Endothelial cell of umbilical vein (primary cell): ENCODE results near the gene ATP8A2. TPM values are rescaled to one million over a fixed set of nuclear protein-coding genes. Genes with fewer than 3 reads are reported as not detected.

Source experiments
- BruUV-seq: library from RNA; stranded (reverse); fragments of 400-500 nt; replicated peaks from 2 replicates; lab custom pipeline; 2021; lab: Mats Ljungman, UMichigan
- CTCF ChIA-PET: fragments of 300-600, 350-600 bp; sonication (Branson Sonifier 250); formaldehyde crosslinking; loops from one replicate; lab custom pipeline; 2021; ENCODE audit warnings: antibody characterized with exemption, inconsistent platforms; lab: Charles Lee
- POLR2A ChIA-PET: fragments of 300-600, 350-600 bp; sonication (Branson Sonifier 250); formaldehyde crosslinking; loops from one replicate; lab custom pipeline; 2021; ENCODE audit warnings: antibody characterized with exemption, inconsistent platforms; lab: Charles Lee
- DNase-seq: peaks from one replicate; pipeline ENCODE4 v3.0.0-alpha.2; 2011; ENCODE audit warnings: low read depth, low spot score
- FAIRE-seq: peaks from 2 replicates; lab custom pipeline; 2011; peaks lifted over from hg19 to GRCh38; lab: Jason Lieb, UNC
- H2AFZ ChIP-seq: 2 replicates; pipeline ENCODE4 v1.6.0; 2012; ENCODE audit warnings: low read depth, low read length, control low read depth, inconsistent platforms
- H3K27ac ChIP-seq: 2 replicates; pipeline ENCODE4 v1.5.1; 2011; ENCODE audit warnings: low read depth, mild to moderate bottlenecking, control low read depth, low read length, moderate library complexity; ENCODE audit not compliant: insufficient read depth
- H3K27me3 ChIP-seq, 2 experiments: 2 replicates each; pipeline versions ENCODE4 v1.6.0 to v1.6.1; 2011; ENCODE audit warnings: low read length in 2 of 2, mixed read lengths in 1 of 2; ENCODE audit not compliant: control insufficient read depth in 2 of 2, insufficient read depth in 2 of 2
- H3K36me3 ChIP-seq, 2 experiments: 2 replicates in 1 of 2; 3 replicates in 1 of 2; pipeline ENCODE4 v1.5.1; 2011; ENCODE audit warnings: low read length in 2 of 2, mild to moderate bottlenecking in 1 of 2, moderate library complexity in 1 of 2; ENCODE audit not compliant: control insufficient read depth in 2 of 2, insufficient read depth in 2 of 2; ENCODE audit errors: extremely low read depth in 1 of 2
- H3K4me1 ChIP-seq: 3 replicates; pipeline ENCODE4 v1.5.1; 2011; ENCODE audit warnings: mild to moderate bottlenecking, low read length; ENCODE audit not compliant: control insufficient read depth, insufficient read depth; ENCODE audit errors: extremely low read depth
- H3K4me2 ChIP-seq: 2 replicates; pipeline ENCODE4 v1.6.1; 2011; ENCODE audit warnings: low read length, control low read depth, mixed read lengths; ENCODE audit not compliant: insufficient read depth
- H3K4me3 ChIP-seq, 3 experiments: fragments of 200-600 bp in 1 of 3; sonication (generic), shearing (Covaris generic) in 1 of 3; replicated peaks in 1 of 3; 2 replicates each; pipeline ENCODE4 v1.5.1; 2011 to 2016; ENCODE audit warnings: control low read depth in 3 of 3, low read length in 3 of 3, mild to moderate bottlenecking in 2 of 3, inconsistent platforms in 1 of 3, low read depth in 1 of 3, moderate library complexity in 1 of 3; ENCODE audit not compliant: insufficient read depth in 1 of 3
- H3K79me2 ChIP-seq: 2 replicates; pipeline ENCODE4 v1.6.0; 2012; ENCODE audit warnings: low read length, inconsistent platforms; ENCODE audit not compliant: control insufficient read depth, insufficient read depth
- H3K9ac ChIP-seq: replicated peaks from 2 replicates; pipeline ENCODE3; 2011; ENCODE audit warnings: low read length, control low read depth; ENCODE audit not compliant: insufficient read depth; ENCODE audit errors: extremely low read depth
- H3K9me1 ChIP-seq: replicated peaks from 3 replicates; pipeline ENCODE4 v1.6.0; 2011; ENCODE audit warnings: mild to moderate bottlenecking, low read length; ENCODE audit not compliant: control insufficient read depth, insufficient read depth; ENCODE audit errors: extremely low read depth
- H3K9me3 ChIP-seq: replicated peaks from 2 replicates; pipeline ENCODE4 v1.5.1; 2012; ENCODE audit warnings: low read length, inconsistent platforms; ENCODE audit not compliant: control insufficient read depth, insufficient read depth
- H4K20me1 ChIP-seq: replicated peaks from 2 replicates; pipeline ENCODE3; 2011; ENCODE audit warnings: mild to moderate bottlenecking, low read length; ENCODE audit not compliant: control insufficient read depth, insufficient read depth; ENCODE audit errors: extremely low read depth
- EZH2 ChIP-seq: IDR thresholded peaks from 2 replicates; pipeline ENCODE4 v1.6.1; 2012; ENCODE audit warnings: borderline replicate concordance, low read depth, mild to moderate bottlenecking, moderate library complexity, low read length, inconsistent platforms; ENCODE audit not compliant: severe bottlenecking
- FOS ChIP-seq: IDR thresholded peaks from 2 replicates; pipeline ENCODE4 v1.6.1; 2011; ENCODE audit warnings: mild to moderate bottlenecking, low read length, moderate library complexity, borderline replicate concordance; ENCODE audit not compliant: insufficient read depth
- GATA2 ChIP-seq: IDR thresholded peaks from 2 replicates; pipeline ENCODE4 v1.7.0; 2011; ENCODE audit warnings: low read depth, mild to moderate bottlenecking, moderate library complexity, mixed read lengths, low read length; ENCODE audit not compliant: insufficient read length, insufficient read depth
- JUN ChIP-seq: IDR thresholded peaks from 2 replicates; pipeline ENCODE4 v1.6.1; 2011; ENCODE audit warnings: borderline replicate concordance, low read depth; ENCODE audit not compliant: insufficient read length, insufficient read depth
- MAX ChIP-seq: IDR thresholded peaks from 2 replicates; pipeline ENCODE4 v1.6.1; 2011; ENCODE audit not compliant: insufficient read depth, insufficient read length
- MYC ChIP-seq: IDR thresholded peaks from one replicate; pipeline ENCODE4 v1.6.1; 2011; ENCODE audit warnings: mild to moderate bottlenecking, low read depth, low read length
- POLR2A ChIP-seq: IDR thresholded peaks from 2 replicates; pipeline ENCODE4 v1.6.1; 2012; ENCODE audit warnings: low read depth, mild to moderate bottlenecking, control low read depth, low read length
- POLR2AphosphoS5 ChIP-seq: IDR thresholded peaks from 2 replicates; pipeline ENCODE4 v1.6.1; 2012; ENCODE audit warnings: low read depth, mild to moderate bottlenecking, control low read depth, low read length, moderate library complexity; ENCODE audit not compliant: insufficient read depth
- dilution Hi-C: fragments of 300-500 bp; cut with MboI; formaldehyde crosslinking; loops from one replicate; pipeline ENCODE4 v1.15.0; 2019; ENCODE audit warnings: low sequenced_read_pairs; ENCODE audit not compliant: extremely low pct_ligation_motif_present
- intact Hi-C: fragments of 100-400 bp; cut with micrococcal nuclease; formaldehyde crosslinking; loops from one replicate; pipeline ENCODE4 v1.10.0; 2022
- polyA plus RNA-seq, 4 experiments: library from polyadenylated mRNA; depleted of rRNA in 3 of 4; stranded (reverse) in 3 of 4; unstranded in 1 of 4; fragments of >200 nt; gene quantifications; 2 replicates each; pipeline versions ENCODE4 v1.2.1 to v1.2.3, GENCODE V29; 2011 to 2012; ENCODE audit warnings: missing spikeins in 1 of 4
- total RNA-seq: library from RNA; stranded (reverse); gene quantifications from 2 replicates; pipeline ENCODE4 v1.2.3, GENCODE V29; 2021
- TF ChIP-seq, protein P1 (sequence below), 2 donors: IDR thresholded peaks; 1 replicate in 1 of 2; 2 replicates in 1 of 2; pipeline ENCODE4 v1.5.1; 2011; ENCODE audit warnings: low read length in 2 of 2, mild to moderate bottlenecking in 2 of 2, moderate library complexity in 2 of 2, control low read depth in 1 of 2, inconsistent platforms in 1 of 2, low read depth in 1 of 2; ENCODE audit not compliant: insufficient read depth in 1 of 2; ENCODE audit errors: extremely low read depth in 1 of 2

Gene ATP8A2
- total and polyA plus RNA-seq, 2 donors (not counting 3 experiments of a cell fraction or from before 2014, with no cell fraction given), result 0.11 to 0.49 TPM

DNA sequence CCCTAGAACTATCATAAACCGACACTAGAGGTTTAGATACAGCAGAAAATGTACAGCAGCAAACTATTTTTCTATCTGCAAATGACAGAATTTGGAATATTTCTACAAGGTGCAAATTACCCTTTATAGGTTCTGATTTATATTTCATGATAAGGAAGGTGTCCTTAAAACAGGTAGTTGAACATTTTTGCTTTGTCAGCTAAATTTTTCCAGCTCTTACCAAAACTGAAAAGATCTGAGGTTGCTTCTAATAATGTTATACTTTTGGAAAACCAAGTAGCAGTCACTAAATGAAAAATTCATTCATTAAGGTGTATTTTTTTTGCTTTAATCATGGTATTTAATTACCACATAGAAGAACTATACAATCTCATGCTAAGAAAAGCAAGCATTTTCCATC is 671.0 kb downstream of the ATP8A2 start:
- ChIA-PET POLR2A (interaction anchor here (1.4 kb wide), 1 partner anchor 9 kb away, joined by 4 read pairs; the partner anchor contains the start of gene SHISA2), CTCF (interaction anchor here (0.7 to 1.4 kb wide), 4 partner anchors 18 to 215 kb away, joined by 3 to 6 read pairs (median 3); no protein-coding TSS in a partner anchor)
- TF ChIP-seq GATA2, result no peak
- TF ChIP-seq, protein P1, sequence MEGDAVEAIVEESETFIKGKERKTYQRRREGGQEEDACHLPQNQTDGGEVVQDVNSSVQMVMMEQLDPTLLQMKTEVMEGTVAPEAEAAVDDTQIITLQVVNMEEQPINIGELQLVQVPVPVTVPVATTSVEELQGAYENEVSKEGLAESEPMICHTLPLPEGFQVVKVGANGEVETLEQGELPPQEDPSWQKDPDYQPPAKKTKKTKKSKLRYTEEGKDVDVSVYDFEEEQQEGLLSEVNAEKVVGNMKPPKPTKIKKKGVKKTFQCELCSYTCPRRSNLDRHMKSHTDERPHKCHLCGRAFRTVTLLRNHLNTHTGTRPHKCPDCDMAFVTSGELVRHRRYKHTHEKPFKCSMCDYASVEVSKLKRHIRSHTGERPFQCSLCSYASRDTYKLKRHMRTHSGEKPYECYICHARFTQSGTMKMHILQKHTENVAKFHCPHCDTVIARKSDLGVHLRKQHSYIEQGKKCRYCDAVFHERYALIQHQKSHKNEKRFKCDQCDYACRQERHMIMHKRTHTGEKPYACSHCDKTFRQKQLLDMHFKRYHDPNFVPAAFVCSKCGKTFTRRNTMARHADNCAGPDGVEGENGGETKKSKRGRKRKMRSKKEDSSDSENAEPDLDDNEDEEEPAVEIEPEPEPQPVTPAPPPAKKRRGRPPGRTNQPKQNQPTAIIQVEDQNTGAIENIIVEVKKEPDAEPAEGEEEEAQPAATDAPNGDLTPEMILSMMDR (IDR thresholded peaks at IDR 0.05; ENCODE audit: extremely low read depth in 1 of 2, insufficient read depth in 1 of 2, low read depth in 1 of 2, low read length in 2 of 2), result no peak
- TF ChIP-seq POLR2A, result no peak
- TF ChIP-seq MAX, result no peak
- TF ChIP-seq FOS, result no peak
- no peak for TF ChIP-seq EZH2
- no peak for TF ChIP-seq JUN
- no peak for TF ChIP-seq POLR2AphosphoS5
- no peak for TF ChIP-seq MYC
- no peak overlapping the region for H3K4me2 ChIP-seq
- DNase-seq (no peak), FAIRE-seq (no peak)
- H3K79me2 ChIP-seq, result peaks cover 11% of the 10 kb centered on the region
- H3K27ac ChIP-seq, result no peak overlapping the region
- no peak overlapping the region for H2AFZ ChIP-seq
- BruUV-seq, result no TSS peak
- intact Hi-C loops (no loop called here), dilution Hi-C loops (no loop called here)
- no peaks in the 10 kb centered on the region for H3K9me1 ChIP-seq
- no peak overlapping the region for H3K9ac ChIP-seq
- no peaks in the 10 kb centered on the region for H3K36me3 ChIP-seq
- no peaks in the 10 kb centered on the region for H3K4me1 ChIP-seq
- H3K9me3 ChIP-seq, result no peaks in the 10 kb centered on the region
- no peaks in the 10 kb centered on the region for H3K27me3 ChIP-seq
- H4K20me1 ChIP-seq, result no peaks in the 10 kb centered on the region
- no peak overlapping the region for H3K4me3 ChIP-seq
